ENCODE measurements around the gene TPM1.

TPM1 gene

DNA sequence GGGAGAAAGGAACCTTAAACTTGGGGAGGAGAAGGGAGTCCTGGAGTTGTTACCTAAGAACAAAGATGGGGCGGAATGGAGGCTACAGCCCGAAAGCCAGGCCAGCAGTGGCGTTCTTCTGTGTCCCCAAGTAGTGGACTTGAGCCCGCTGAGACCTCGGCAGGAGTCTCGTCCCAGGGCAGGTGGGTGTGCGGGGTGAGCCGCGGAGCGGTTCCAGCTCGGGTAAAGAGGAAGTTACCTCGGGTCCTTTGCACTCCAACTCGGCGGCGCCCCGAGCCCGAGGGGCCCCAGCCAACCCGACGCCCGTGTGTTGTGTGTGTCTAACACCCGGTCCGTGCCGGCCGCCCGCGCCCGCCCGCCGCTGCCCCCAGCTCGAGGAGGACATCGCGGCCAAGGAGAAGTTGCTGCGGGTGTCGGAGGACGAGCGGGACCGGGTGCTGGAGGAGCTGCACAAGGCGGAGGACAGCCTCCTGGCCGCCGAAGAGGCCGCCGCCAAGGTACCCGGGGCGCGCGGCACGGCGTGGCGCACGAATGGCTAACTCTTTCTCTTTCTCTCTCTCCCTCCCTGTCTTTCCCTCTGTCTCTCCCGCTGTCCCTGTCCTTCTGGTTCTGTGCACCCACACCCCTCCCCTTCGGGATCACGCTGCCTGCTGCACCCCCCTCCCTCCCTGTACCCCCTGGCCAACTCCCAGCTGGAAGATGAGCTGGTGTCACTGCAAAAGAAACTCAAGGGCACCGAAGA lies 959 bp downstream of the TPM1 start:
- DNase-seq: no peak

GRCh38 chr15:63044077-63044644 lies 1.6 kb downstream of the TPM1 start:
- DNase-seq: no peak

GRCh38 chr15:63044645-63045464 lies 2.3 kb downstream of the TPM1 start:
- DNase-seq: peak; percentile 81

DNA sequence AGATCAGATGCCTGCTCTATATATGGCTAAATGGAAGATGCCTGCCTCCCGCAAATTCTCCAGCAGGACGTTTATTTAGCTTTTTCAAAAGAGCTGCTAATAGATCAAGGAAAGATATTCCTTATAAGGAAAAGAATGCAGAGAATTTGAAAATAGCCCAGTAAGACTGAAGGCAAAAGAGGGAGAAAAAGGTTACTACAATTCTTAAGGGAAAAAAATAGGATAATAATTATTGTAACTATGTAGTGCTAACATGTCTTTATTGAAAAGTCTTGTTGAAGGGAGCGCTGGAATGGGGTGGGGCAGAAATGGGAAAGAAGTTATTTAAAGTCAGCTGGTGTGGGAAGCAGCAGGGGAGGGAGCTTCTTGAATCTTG lies 2.9 kb downstream of the TPM1 start:
- DNase-seq: peak; percentile 62

GRCh38 chr15:63045879-63046278 lies 3.3 kb downstream of the TPM1 start:
- DNase-seq: peak; percentile 14

GRCh38 chr15:63046917-63047760 lies 4.6 kb downstream of the TPM1 start:
- peak; percentile 57 for DNase-seq

GRCh38 chr15:63047792-63048114 lies 5.2 kb downstream of the TPM1 start:
- no peak for DNase-seq

GRCh38 chr15:63048115-63048775 lies 5.7 kb downstream of the TPM1 start:
- peak; percentile 94 for DNase-seq

GRCh38 chr15:63048776-63049665 lies 6.5 kb downstream of the TPM1 start:
- peak; percentile 77 for DNase-seq

DNA sequence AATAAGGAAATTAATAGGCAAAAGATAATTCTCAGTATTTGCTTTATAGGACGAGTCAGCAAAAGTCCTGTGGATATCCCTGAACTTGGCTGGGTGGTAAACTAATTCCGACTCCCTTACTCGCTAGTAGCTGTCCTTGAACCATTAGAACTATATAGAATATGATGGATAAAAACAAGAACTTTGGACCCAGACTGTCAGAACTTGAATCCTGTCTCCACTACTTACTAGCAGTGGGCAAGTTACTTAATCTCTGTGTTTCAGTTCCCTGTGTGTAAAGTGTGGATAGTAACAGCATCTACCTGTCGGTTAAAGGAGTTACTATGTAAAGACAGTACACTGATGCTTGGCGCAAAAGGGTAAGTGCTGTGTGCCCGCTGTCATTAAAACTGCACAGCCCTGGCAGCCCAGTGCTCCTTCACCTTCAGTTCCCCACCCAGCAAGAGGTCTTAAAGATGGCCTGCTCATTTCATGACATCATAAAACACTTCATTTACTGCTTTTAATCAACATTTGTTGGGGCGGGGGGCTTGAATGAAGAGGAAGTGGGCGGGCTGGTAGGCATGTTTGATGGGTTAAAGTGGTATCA lies 7.3 kb downstream of the TPM1 start:
- peak; percentile 49 for DNase-seq

DNA sequence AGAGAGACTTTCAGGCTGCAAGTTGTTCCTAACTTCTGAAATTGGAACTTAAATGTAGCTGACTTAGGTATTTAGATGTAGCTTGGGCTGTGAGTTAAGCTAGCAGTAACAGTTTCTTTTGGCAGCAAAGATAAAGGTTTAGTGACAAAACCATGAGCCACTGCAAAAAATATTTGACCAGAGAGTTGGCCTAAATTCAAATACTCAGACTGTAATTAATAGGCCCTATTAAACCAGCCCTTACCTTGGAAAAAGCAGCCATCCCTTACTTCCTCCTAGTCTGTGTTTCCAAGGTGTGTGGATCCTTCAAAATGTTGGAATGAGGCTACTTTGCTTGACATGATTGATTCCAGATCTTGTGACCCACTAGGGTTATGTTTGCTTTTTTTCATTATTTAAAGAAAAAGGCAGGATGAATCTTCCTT lies 8.2 kb downstream of the TPM1 start:
- DNase-seq: peak; percentile 71

GRCh38 chr15:63051156-63052066 lies 8.9 kb downstream of the TPM1 start:
- peak; percentile 63 for DNase-seq

- DNase-seq: peak; percentile 12
These were observed 9.7 kb downstream of the TPM1 start for GRCh38 chr15:63052077-63052841.

DNA sequence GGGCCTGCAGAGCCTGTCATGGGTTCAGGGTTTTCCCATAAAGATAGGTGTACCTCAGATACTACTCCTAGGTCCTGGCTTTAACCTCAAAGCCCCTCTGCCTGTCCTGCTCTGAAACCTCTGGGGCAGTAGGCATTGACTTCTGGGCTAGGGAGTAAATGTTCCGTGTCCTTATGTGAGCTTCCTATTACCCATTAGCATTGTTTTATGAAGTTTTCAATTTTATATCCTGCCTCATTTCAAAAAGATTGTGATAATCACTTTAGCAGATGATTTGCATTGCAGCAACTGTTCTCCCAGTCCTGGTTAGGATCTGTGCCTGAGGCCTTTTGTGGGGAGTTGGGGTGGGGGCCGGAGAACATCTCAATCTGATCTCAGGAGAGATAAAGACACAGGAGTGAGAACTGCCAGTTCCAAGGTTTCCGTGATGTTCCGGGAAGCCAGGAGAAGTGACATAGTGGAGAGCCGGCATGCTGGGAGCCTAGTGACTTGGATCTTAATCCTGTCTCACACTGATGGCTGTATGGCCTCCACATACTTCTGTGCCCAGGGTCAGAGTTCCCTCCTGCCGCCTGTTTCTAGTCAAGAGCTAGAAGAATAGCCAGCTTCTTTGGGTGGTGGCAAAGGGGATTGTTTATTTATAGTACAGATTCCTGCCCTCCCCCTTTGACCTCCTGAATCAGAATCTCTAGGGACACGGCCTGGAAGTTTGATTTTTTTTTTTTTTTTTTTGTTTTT lies 10.6 kb downstream of the TPM1 start:
- peak; percentile 54 for DNase-seq

GRCh38 chr15:63054281-63054683 lies 11.7 kb downstream of the TPM1 start:
- DNase-seq: peak; percentile 49

- peak; percentile 28 for DNase-seq
These were observed 12.4 kb downstream of the TPM1 start for GRCh38 chr15:63054985-63055384.

DNA sequence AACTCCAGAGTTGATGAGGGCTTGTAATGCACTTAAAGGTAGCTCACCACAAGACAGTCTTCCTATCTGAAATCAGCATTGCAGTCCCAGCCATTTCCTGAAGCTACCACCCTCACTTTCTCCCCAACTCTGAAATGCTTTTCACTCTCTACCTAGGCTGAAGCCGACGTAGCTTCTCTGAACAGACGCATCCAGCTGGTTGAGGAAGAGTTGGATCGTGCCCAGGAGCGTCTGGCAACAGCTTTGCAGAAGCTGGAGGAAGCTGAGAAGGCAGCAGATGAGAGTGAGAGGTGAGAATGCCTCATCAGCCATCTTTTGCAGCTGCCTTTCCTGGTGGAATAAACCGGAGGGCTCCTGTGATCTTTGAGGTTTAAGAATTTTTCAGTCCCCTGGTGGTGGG lies 14.3 kb downstream of the TPM1 start:
- DNase-seq: peak; percentile 53
